NOMO-1 treated with dmso at 0.1 percent for 144 hours (cell line): Measurements from ENCODE around the gene CEP192.
A peak's percentile ranks its signal among the peaks of the same experiment; 100 is the strongest.
"Not testable (repeated sequence)": the region's sequence is repeated elsewhere in the genome, so short reads cannot be mapped to it uniquely, and the experiment has no call there.

Experiments used
- DNase-seq: peaks from one replicate; lab custom pipeline; 2025; ENCODE audit not compliant: unreplicated experiment; lab: John Stamatoyannopoulos, UW

CEP192 gene

DNA sequence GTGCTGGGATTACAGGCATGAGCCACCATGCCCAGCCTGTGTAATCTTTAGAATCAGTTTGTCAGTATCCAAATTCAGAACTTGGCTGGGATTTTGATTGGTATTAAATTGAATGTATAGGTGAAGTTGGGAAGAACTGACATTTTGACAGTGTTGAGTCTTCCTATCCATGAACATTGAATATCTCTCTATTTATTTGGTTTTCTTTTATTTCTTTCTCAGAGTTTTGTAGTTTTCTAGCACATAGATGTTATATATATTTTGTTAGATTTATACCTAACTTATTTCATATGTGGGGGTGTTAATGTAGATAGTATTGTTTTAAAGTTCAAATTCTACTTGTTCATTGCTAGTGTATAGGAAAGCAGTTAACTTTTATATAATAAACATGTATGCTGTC, 31.5 kb downstream of the CEP192 start:
- no peak for DNase-seq

DNA sequence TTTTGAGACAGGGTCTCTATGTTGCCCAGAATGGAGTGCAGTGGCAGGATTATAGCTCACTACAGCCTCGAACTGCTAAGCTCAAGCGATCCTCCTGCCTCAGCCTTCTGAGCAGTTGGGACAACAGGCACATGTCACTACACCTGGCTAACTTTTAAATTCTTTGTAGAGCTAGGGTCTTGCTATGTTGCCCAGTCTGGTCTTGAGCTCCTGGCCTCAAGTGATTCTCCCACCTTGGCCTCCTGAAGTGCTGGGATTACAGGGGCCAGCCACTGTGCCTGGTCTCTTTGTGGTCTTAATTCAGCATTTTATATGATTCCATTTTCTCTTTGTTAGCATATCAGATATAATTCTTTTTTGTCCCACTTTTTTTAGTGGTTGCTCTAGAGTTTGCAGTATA, 34.1 kb downstream of the CEP192 start:
- no peak for DNase-seq

DNA sequence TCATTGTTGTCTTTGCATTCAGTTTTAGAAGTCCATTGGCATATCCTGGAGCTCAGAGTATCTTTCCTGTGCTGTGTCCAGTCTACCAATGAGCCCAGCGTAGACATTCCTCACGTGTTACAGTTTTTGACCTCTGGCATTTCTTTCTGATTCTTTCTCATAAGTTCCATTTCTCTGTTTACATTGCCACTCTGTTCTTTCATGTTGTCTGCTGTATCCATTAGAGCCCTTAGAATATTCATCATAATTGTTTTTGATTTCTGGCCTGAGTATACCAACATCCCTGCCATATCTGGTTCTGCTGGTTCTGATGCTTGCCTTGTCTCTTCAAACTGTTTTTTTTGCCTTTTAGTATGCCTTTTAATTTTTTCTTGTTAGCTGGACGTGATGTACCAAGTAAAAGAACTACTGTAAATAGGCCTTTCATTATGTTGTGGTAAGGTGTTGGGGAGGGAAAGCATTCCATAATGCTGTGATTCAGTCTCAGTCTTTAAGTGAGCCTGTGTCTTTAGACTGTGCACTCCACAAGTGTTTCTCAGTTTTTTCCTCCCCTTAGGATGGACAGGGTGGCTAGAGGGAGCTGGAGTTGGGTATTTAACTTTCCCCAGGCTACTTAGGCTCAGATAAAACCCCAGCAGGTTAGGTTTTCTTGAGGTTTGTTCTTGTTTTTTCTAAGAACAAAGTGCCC, 35.6 kb downstream of the CEP192 start:
- DNase-seq: no peak

DNA sequence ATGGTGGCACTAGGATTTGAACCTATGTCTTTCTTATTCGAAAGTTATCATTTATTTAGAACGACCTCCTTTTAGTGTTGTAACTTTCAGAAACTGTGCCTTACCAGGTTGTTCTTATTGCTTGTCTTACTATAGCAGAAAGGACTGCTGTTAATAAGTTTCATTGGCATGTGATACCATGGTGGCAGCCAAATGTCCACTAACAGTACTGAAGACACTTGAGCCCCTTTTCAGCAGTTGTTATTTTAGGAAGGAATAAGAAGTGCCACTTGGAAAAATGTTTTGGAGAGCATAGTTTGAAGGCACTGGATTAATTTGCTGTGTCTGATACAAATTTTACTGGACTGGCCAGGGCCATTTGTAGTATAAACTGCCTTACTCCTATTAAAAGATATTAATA, 37.7 kb downstream of the CEP192 start:
- no peak for DNase-seq

DNA sequence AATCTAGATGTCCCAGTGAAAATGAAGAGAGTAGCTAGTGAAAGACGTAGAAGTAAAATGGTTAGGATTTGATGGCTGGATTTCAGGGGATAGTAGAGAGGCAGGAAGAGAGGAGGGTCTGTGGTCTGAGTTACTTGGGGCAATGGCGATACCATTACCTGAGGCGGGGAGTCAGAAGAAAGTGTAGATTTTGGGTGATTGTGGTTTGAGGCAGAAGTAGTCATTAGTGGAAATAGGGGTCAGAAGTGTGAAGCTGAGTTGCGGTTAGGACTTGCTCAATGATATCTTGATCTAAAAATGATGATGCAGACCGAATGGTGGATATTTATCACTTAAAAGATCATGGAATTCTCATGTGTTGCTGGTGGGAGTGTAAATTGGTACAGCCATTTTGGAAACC, 41.0 kb downstream of the CEP192 start:
- DNase-seq: no peak

DNA sequence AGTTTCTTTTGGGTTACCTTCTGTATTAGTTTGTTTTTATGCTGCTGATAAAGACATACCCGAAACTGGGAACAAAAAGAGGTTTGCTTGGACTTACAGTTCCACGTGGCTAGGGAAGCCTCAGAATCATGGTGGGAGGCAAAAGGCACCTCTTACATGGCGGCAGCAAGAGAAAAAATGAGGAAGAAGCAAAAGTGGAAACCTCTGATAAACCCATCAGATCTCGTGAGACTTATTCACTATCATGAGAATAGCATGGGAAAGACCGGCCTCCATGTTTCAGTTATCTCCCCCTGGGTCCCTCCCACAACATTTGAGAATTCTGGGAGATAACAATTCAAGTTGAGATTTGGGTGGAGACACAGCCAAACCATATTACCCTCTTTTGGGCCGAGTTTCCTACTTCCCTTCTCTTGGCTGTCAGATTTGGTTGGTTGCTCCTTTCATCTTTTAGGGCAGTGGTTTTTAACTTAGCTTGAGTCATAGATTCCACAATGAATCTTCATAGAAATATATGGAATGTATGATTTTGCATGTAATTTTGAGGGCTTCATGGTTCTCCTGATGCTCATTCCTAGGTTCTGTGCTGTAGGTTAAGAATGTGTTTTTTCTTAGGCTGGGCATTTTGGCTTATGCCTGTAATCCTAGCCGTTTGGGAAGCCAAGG, 44.2 kb downstream of the CEP192 start:
- DNase-seq: no peak

DNA sequence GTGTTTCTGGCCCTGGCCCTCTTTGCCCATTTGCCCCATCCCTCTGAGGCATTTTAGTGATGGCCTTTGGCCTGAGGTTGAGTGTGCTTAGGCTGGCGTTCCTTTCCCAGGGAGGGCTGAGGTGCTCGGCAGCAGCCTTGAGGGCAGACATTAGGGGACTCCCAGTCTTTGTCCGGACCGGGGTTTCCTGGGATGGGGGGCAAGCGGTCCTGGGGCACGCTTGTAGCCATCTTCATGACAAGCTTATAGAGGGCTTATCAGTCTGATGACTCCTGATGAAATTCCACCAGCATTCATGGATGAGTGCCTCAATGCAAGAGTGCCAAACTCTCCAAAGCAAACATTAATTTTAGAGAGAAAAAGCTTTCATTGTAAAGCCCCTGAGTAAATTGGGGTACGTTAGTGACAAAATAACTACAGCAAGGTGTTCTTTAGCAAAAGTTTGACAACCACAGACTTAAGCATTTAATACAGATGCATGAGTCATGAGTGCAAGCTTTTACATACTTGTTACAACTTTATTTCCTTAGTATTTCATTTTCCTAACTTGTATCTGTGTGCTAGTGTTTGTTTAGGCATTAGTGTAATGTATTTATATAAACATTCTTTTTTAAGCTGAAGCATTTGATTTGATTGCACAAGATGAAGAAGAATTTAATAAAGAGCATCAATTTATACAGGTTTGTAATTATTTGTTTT, 45.6 kb downstream of the CEP192 start:
- DNase-seq: no peak

DNA sequence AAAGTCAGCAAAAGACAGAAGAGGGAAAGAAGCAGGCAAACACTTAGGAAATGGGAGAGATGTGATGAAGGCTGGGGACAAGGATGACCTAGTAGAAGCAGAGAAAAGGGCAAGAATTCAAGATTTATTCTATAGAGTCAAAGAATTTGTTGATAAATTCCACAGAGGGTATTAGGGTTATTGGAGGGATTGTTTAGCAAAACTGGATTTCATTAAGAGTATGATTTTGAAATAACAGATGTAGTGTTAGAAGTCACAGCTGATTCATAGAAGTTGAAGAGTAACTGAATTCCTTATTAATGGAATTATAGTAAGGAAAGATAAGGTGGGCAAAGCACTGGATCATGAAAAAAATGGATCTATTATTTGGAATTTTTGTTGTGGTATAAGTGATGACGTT, 48.6 kb downstream of the CEP192 start:
- DNase-seq: no peak

DNA sequence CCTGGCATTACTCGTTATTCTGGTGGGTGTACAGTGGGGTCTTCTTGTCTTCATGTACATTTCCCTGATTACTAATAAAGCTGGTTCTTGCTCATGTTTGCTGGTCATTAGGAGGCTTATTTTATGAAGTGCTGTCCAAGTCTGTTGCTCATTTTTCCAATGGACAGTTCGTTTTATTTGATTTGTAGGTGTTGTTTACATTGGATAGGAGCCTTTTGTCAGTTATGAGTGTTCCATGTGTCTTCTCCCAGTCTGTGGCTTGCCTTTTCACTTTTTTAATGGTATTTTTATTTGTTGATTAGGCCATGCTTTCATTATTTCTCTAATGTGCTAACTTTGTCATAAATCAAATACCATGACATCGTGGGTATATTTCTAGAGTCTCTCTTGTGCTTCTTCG, 51.9 kb downstream of the CEP192 start:
- no peak for DNase-seq

DNA sequence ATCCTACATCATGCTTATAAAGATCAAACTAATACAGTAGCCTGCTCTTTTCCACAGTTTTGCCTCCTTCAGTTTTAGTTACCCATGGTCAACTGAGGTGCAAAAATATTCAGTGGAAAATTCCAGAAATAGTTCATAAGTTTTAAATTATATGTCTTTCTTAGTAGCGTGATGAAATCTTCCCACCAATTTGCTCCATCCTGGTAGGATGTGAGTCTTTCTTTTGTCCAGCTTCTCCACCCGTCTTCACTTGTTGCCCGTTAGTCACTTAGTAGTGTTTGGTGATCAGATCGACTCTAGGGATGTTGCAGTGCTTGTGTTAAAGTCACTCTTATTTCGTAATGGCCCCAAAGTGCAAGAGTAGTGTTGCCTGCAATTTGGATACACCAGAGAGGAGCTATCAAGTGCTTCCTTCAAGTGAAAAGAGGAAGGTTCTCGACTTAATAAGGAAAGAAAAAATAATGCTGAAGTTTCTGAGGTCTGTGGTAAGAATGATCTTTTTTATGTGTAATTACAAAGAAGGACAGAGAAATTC, 57.0 kb downstream of the CEP192 start:
- DNase-seq: no peak

DNA sequence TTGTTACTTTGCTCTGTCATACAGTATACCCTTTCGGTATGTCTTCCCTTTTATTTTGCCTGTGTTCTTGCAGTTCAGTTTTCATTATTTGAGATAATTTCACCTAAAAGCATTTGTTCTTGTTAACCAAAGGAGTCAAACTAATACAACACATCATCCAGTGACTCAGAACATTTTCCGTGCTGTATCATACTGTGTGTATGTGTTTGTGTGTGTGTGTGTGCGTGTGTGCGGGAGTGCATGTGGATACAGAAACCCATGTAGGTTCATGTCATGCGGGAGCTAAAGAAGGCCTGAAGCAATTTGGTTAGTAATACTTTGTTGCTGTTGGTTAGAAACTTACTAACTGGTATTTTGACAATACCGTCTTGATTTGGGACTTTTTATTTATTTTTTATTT, 60.0 kb downstream of the CEP192 start:
- no peak for DNase-seq

DNA sequence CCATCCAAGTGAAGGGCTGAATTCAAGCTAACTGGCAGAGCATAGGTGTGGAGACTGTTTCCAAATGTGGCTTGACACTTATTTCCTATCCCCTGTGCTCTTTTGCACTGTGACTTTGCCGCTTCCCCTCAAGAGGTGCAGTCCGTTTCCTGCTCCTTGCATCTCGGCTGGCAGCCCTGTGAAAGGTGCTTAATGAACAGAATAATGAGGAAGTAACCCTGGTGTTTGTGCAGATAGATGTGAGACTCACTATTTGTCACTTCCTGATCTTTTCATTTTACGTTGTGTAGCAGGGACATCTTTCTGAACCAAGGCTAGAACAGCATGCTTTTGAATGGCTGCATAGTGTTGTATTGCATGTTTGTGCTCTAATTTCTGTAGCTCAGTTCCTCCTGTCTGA, 60.8 kb downstream of the CEP192 start:
- peak; percentile 64 for DNase-seq

DNA sequence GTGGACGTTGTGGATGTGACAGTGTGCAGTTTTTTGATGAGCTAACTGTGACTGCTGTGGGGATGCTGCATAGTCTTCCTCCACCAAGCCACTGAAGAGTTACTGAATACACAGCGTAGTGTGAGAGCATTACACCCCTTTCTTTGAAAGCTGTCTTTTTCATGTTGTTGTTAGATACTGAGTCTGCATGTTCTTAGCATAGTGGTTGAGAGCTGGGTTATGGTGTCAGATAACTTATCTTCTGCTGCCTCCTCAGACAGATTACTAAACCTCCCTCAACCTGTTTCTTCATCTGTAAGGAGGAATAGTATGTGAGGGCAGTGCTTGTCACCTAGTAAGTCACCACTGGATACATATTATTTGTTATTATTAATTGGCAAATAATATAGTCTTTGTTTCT, 63.2 kb downstream of the CEP192 start:
- no peak for DNase-seq

DNA sequence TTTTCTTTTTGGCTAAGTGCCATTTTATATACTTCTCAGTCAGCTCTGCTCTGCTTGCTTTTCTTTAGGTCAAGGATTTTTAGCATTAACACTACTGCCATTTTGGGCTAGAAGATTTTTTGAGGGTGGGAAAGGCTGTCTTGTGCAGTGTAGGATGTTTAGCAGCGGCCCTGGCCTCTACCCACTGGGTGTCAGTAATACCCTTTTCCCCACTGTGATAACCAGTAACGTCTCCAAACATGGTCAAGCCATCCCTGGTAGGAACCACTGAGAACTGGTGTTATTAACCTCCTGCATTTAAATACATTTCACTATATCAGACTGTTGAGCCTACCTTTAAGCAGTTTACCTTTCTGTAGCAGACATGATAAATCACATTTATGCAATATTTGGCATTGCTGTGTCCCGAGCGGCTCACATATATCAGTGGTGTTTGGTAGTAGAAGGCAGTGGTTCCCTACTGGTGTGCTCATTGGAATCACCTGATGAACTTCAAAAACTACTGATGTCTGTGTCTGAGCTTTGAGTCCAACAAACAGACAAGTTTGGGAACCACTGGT, 70.5 kb downstream of the CEP192 start:
- DNase-seq: no peak

DNA sequence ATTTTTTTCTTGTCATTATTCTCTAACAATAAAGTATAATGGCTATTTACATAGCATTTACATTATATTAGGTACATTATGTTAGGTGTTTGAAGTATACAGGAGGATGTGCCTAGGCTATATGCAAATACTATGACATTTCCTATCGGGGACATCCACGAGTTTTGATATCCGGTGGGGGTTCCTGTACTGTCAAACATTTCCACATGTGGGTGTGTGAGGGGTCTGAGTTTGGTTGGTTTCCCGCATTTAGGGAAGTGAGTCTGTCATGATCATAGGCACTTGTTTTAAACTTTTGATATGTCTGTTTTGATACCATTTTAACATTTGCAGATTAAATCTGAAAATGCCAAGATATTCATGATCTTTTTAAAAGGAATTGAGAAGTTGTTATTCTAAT, 76.0 kb downstream of the CEP192 start:
- DNase-seq: no peak

DNA sequence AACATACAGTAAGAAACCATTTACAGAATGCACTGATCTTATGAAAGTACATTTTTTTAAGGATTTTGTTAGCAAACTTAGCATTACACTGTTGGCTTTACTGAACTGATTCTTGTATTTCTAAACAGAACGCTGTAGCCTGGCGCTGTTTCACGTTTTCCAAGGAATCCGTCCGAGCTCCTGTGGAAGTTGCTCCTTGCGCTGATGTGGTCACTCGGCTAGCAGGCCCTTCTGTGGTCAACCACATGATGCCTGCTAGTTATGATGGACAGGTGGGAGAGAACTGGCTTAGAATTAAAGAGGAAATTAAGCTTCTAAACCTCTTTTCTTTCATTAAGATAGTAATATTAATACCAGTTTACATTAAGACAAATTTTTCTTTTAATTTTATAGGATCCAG, 76.8 kb downstream of the CEP192 start:
- DNase-seq: no peak

DNA sequence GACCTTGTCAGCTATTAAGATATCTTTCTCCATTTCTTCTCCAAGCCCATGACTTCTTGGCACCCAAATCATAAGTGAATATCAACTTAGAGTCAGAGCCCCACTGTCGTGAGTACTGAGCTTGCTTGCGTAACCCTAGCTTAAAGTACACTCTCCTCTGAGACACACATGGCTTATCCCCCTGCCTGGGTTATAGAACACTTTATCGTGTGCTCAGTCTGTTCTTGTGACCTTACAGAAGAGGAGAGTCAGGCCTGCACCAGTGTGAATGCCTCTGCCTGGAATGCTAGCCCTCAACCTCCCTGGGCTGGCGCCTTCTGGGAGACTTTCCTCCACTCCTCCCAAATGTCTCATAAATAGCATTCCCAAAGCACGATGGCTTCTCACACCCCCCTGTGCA, 79.3 kb downstream of the CEP192 start:
- no peak for DNase-seq

DNA sequence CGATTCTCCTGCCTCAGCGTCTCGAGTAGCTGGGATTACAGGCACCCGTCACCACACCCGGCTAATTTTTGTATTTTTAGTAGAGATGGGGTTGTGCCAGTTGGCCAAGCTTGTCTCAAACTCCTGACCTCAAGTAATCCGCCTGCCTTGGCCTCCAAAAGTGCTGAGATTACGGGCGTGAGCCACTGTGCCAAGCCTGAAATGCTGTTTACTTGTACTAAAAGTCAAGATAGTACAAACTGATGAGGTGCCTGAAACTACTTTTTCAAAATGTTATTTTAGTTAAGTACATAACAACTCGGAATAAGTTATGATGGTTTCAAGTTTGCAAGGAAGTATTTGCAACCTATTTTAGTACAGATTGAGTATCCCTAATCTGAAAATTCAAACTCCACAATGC, 85.7 kb downstream of the CEP192 start:
- no peak for DNase-seq

DNA sequence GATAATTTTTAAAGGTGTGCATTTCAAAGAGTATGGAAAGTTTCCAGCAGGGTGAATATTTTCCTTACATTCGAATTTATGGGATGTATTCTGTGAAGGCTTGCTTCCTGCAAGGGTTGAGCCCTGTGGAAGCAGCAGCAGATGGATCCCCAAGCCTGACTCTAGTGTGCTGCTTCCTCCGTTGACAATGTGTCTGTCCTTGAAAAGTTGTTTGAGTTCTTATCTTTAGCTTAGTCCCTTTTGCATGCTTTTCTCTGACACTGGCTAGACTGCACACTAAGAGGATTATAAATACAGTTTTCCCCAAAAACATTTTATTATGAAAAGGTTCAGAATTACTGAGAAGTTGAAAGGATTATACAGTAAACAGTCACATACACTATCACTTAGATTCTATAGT, 86.3 kb downstream of the CEP192 start:
- no peak for DNase-seq

DNA sequence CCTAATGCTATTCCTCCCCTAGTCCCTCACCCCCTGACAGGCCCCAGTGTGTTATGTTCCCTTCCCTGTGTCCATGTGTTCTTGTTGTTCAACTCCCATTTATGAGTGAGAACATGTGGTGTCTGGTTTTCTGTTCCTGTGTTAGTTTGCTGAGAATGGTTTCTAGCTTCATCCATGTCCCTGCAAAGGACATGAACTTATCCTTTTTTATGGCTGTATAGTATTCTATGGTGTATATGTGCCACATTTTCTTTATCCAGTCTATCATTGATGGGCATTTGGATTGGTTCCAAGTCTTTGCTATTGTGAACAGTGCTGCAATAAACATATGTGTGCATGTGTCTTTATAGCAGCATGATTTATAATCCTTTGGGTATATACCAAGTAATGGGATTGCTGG, 86.9 kb downstream of the CEP192 start:
- DNase-seq: not testable (repeated sequence)

DNA sequence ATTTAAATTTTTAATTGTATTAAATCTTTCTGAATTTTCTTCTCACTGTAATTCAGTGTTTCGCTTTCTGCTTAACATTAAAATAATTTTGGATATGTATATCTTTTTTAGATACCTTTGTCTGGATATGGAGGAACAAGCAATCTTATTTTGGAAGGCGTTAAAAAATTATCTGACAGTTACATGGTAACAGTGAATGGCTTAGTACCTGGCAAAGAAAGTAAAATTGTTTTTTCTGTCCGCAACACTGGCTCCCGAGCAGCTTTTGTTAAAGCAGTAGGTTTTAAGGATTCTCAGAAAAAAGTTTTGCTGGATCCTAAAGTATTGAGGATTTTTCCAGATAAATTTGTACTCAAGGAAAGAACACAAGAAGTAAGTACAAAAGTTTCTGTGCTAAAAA, 95.7 kb downstream of the CEP192 start:
- DNase-seq: no peak

DNA sequence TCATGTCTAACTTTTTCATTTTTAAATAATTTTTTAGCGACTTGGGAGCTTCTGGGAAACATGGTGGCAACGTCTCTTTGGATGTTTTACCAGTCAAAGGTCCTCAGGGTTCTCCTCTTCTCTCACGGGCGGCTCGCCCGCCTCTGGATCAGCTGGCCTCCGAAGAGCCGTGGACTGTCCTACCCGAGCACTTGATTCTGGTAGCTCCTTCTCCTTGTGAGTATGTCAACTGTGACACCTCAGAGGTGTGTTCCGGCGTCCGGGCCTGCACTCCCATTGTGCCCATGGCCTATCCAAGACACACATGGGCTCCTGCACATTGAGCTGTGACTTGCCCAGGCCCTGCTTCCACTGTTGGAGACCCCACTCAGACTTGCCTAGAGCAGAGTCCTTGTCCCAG, 104.3 kb downstream of the CEP192 start:
- no peak for DNase-seq
